PC-9 (cell line): Measurements from ENCODE around the gene KISS1. TPM values are rescaled to one million over a fixed set of nuclear protein-coding genes. Genes with fewer than 3 reads are reported as not detected.
"Not testable (repeated sequence)": the region's sequence is repeated elsewhere in the genome, so short reads cannot be mapped to it uniquely, and the experiment has no call there.

Source experiments
- BruUV-seq: library from RNA; stranded (reverse); fragments of 400-500 nt; replicated peaks from 2 replicates; lab custom pipeline; 2021; lab: Mats Ljungman, UMichigan
- CTCF ChIA-PET: fragments of 300-600 bp; sonication (Branson Sonifier 250); formaldehyde crosslinking; loops from one replicate; lab custom pipeline; 2022; ENCODE audit warnings: antibody characterized with exemption; lab: Charles Lee
- POLR2A ChIA-PET: fragments of 300-600 bp; sonication (Branson Sonifier 250); formaldehyde crosslinking; loops from one replicate; lab custom pipeline; 2022; ENCODE audit warnings: antibody characterized with exemption; ENCODE audit not compliant: unreplicated experiment; lab: Charles Lee
- DNase-seq, 2 experiments: peaks; one replicate each; pipeline versions ENCODE4 v3.0.0 to v3.0.0-alpha.2; 2015 to 2022; ENCODE audit warnings: mixed read lengths in 1 of 2
- H2AFZ ChIP-seq: fragments of 200-600 bp; sonication (generic); 2 replicates; pipeline ENCODE4 v1.8.1; 2017; ENCODE audit warnings: antibody characterized with exemption
- H3F3A ChIP-seq: fragments of 200-600 bp; sonication (generic); 2 replicates; pipeline ENCODE4 v1.8.1; 2017; ENCODE audit warnings: antibody characterized with exemption, mild to moderate bottlenecking, low read depth; ENCODE audit not compliant: insufficient read depth
- H3K27ac ChIP-seq: fragments of 200-600 bp; sonication (generic); 2 replicates; pipeline ENCODE4 v1.6.1; 2016; ENCODE audit warnings: mixed run types
- H3K27me3 ChIP-seq: fragments of 200-600 bp; sonication (generic); 2 replicates; pipeline ENCODE4 v1.6.1; 2016; ENCODE audit warnings: low read depth, mixed run types; ENCODE audit not compliant: insufficient read depth
- H3K36me3 ChIP-seq: fragments of 200-600 bp; sonication (generic); 2 replicates; pipeline ENCODE4 v1.6.1; 2016; ENCODE audit warnings: low read depth, mixed run types
- H3K4me1 ChIP-seq: fragments of 200-600 bp; sonication (generic); replicated peaks from 2 replicates; pipeline ENCODE4 v1.6.1; 2016; ENCODE audit warnings: mixed run types; ENCODE audit not compliant: insufficient read depth
- H3K4me2 ChIP-seq: fragments of 200-600 bp; sonication (generic); 2 replicates; pipeline ENCODE4 v1.6.1; 2017; ENCODE audit warnings: mixed run types
- H3K4me3 ChIP-seq: fragments of 200-600 bp; sonication (generic); 2 replicates; pipeline ENCODE4 v1.6.1; 2016; ENCODE audit warnings: mixed run types
- H3K79me2 ChIP-seq: fragments of 200-600 bp; sonication (generic); 2 replicates; pipeline ENCODE4 v1.6.1; 2017; ENCODE audit warnings: low read depth, mixed run types
- H3K9me2 ChIP-seq: fragments of 200-600 bp; sonication (generic); 2 replicates; pipeline ENCODE4 v1.8.1; 2017; ENCODE audit warnings: mild to moderate bottlenecking; ENCODE audit not compliant: insufficient read depth
- H3K9me3 ChIP-seq: fragments of 200-600 bp; sonication (generic); 2 replicates; pipeline ENCODE4 v1.8.1; 2016; ENCODE audit warnings: low read depth; ENCODE audit not compliant: insufficient read depth
- H4K20me1 ChIP-seq: fragments of 200-600 bp; sonication (generic); 2 replicates; pipeline ENCODE4 v1.8.1; 2017; ENCODE audit not compliant: insufficient read depth
- CTCF ChIP-seq: fragments of 200-600 bp; sonication (generic); conservative IDR thresholded peaks from 2 replicates; pipeline ENCODE4 v1.6.1; 2017; ENCODE audit warnings: mixed run types, antibody characterized with exemption, mild to moderate bottlenecking, moderate library complexity
- EZH2 ChIP-seq: fragments of 200-600 bp; sonication (generic); IDR thresholded peaks from 2 replicates; pipeline ENCODE4 v1.8.0; 2017; ENCODE audit warnings: antibody characterized with exemption, low read depth
- intact Hi-C: fragments of 100-400 bp; cut with micrococcal nuclease; formaldehyde crosslinking; loops from one replicate; pipeline ENCODE4 v1.10.0; 2022; ENCODE audit not compliant: unreplicated experiment
- total RNA-seq: library from RNA; stranded (reverse); gene quantifications from 2 replicates; pipeline ENCODE4 v1.2.3, GENCODE V29; 2021

The KISS1 gene
- total RNA-seq, 1 experiment from 2014 or later = 5.2 TPM

GRCh38 chr1:204241050-204241449 lies 44.8 kb upstream of the KISS1 start:
- ChIA-PET POLR2A (no interaction called here), CTCF (no interaction called here)
- no peaks in the 10 kb centered on the region for H3K4me1 ChIP-seq
- TF ChIP-seq EZH2 (no peak), CTCF (no peak)
- H3K27ac ChIP-seq = no peak overlapping the region
- H3K27me3 ChIP-seq = no peaks in the 10 kb centered on the region
- no peak overlapping the region for H2AFZ ChIP-seq
- no peak for DNase-seq
- H3K4me2 ChIP-seq = no peak overlapping the region
- no peak overlapping the region for H3K4me3 ChIP-seq
- intact Hi-C loops = no loop called here
- peaks cover 39% of the 10 kb centered on the region for H3K36me3 ChIP-seq
- no peaks in the 10 kb centered on the region for H4K20me1 ChIP-seq
- H3F3A ChIP-seq = no peaks in the 10 kb centered on the region
- no peaks in the 10 kb centered on the region for H3K9me2 ChIP-seq
- no peaks in the 10 kb centered on the region; the same call in 1 of the 2 replicates for H3K9me3 ChIP-seq
- BruUV-seq = no TSS peak
- H3K79me2 ChIP-seq = no peaks in the 10 kb centered on the region

- Histone ChIP-seq H3K4me3 (no peak overlapping the region), H3K27ac (no peak overlapping the region), H3K9me3 (no peaks in the 10 kb centered on the region; the same call in 1 of the 2 replicates), H3K9me2 (no peaks in the 10 kb centered on the region), H3K27me3 (no peaks in the 10 kb centered on the region), H3K4me1 (no peaks in the 10 kb centered on the region), H3F3A (no peaks in the 10 kb centered on the region), H2AFZ (no peak overlapping the region), H3K4me2 (no peak overlapping the region), H3K36me3 (peaks cover 47% of the 10 kb centered on the region), H3K79me2 (no peaks in the 10 kb centered on the region), H4K20me1 (no peaks in the 10 kb centered on the region)
- TF ChIP-seq EZH2 = no peak
- no peak for TF ChIP-seq CTCF
- DNase-seq = no peak
- intact Hi-C loops = no loop called here
- CTCF ChIA-PET = no interaction called here
- BruUV-seq = no TSS peak
- POLR2A ChIA-PET = no interaction called here
Observed at GRCh38 chr1:204240233-204240632, 43.9 kb upstream of the KISS1 start.

GRCh38 chr1:204239401-204239800 lies 43.1 kb upstream of the KISS1 start:
- CTCF ChIA-PET, H2AFZ ChIP-seq, H3K4me1 ChIP-seq, BruUV-seq, DNase-seq, H3K79me2 ChIP-seq, H3K4me2 ChIP-seq, H3K4me3 ChIP-seq, intact Hi-C loops, H3K9me2 ChIP-seq, POLR2A ChIA-PET, H3K27ac ChIP-seq, H4K20me1 ChIP-seq, H3K9me3 ChIP-seq, H3K27me3 ChIP-seq, H3F3A ChIP-seq: not testable (repeated sequence)
- peaks cover 49% of the 10 kb centered on the region for H3K36me3 ChIP-seq

- DNase-seq, H3K27ac ChIP-seq, H3K4me1 ChIP-seq, H3K4me3 ChIP-seq, H4K20me1 ChIP-seq, POLR2A ChIA-PET, intact Hi-C loops, H3K9me2 ChIP-seq, H3K4me2 ChIP-seq, CTCF ChIA-PET, H3K27me3 ChIP-seq, BruUV-seq, H2AFZ ChIP-seq, H3F3A ChIP-seq, H3K79me2 ChIP-seq, H3K9me3 ChIP-seq: not testable (repeated sequence)
- H3K36me3 ChIP-seq = peaks cover 54% of the 10 kb centered on the region
Observed at GRCh38 chr1:204238520-204238919, 42.2 kb upstream of the KISS1 start.

- H3K9me2 ChIP-seq, H3K4me3 ChIP-seq, H3K4me1 ChIP-seq, H3K4me2 ChIP-seq, CTCF ChIA-PET, H3K27ac ChIP-seq, H3K79me2 ChIP-seq, H3K9me3 ChIP-seq, H2AFZ ChIP-seq, BruUV-seq, DNase-seq, intact Hi-C loops, H3F3A ChIP-seq, H4K20me1 ChIP-seq, POLR2A ChIA-PET, H3K27me3 ChIP-seq: not testable (repeated sequence)
- H3K36me3 ChIP-seq = peaks cover 57% of the 10 kb centered on the region
Observed at GRCh38 chr1:204237515-204237914, 41.2 kb upstream of the KISS1 start.
